22Rv1 (cell line): ENCODE data around the gene CDYL.

Source experiments
- CTCF ChIP-seq: fragments of 450-650 bp; IDR thresholded peaks from 2 replicates; pipeline ENCODE4 v1.5.1; 2017; ENCODE audit warnings: mild to moderate bottlenecking
- ZFX ChIP-seq: fragments of 450-650 bp; IDR thresholded peaks from 2 replicates; pipeline ENCODE4 v1.6.1; 2017; ENCODE audit warnings: antibody characterized with exemption, borderline replicate concordance

- TF ChIP-seq CTCF = no peak
- TF ChIP-seq ZFX = no peak
Observed at GRCh38 chr6:4948781-4949450, 172.7 kb downstream of the CDYL start.
